Stomach (tissue), 4 donors: ENCODE measurements around the gene COCH.

Experiments used
- CTCF ChIP-seq, 7 experiments: fragments of 450-650 bp in 4 of 7; fragments of 200-600 bp in 3 of 7; sonication (generic) in 3 of 7; IDR thresholded peaks; one replicate each; pipeline ENCODE4 v1.5.1; 2016 to 2019; ENCODE audit warnings: antibody characterized with exemption in 7 of 7, control low read depth in 2 of 7, mild to moderate bottlenecking in 1 of 7
- POLR2A ChIP-seq, 4 donors: fragments of 450-650 bp; IDR thresholded peaks; one replicate each; pipeline ENCODE4 v1.6.1; 2016; ENCODE audit warnings: antibody characterized with exemption in 4 of 4, control low read depth in 2 of 4, mild to moderate bottlenecking in 1 of 4, moderate library complexity in 1 of 4

GRCh38 chr14:30869551-30870155 is 4.7 kb upstream of the COCH start:
- no peak for TF ChIP-seq CTCF (IDR thresholded peaks at IDR 0.05)
- no peak for TF ChIP-seq POLR2A (IDR thresholded peaks at IDR 0.05)
